GM23248 (cell line): ENCODE measurements around the gene CFL2. TPM values are rescaled to one million over a fixed set of nuclear protein-coding genes. Genes with fewer than 3 reads are reported as not detected.
A peak's percentile ranks its signal among the peaks of the same experiment; 100 is the strongest.

Experiments used
- DNase-seq: peaks from one replicate; pipeline ENCODE4 v3.0.0-alpha.2; 2015
- H2AFZ ChIP-seq: fragments of 200-600 bp; sonication (generic); 2 replicates; pipeline ENCODE4 v1.6.1; 2016; ENCODE audit warnings: antibody characterized with exemption
- H3F3A ChIP-seq: fragments of 200-600 bp; sonication (generic); 2 replicates; pipeline ENCODE4 v1.6.1; 2016; ENCODE audit warnings: mild to moderate bottlenecking, antibody characterized with exemption, mixed run types; ENCODE audit not compliant: insufficient read depth
- H3K27ac ChIP-seq: fragments of 200-600 bp; sonication (generic); 2 replicates; pipeline ENCODE4 v1.5.1; 2016; ENCODE audit warnings: mild to moderate bottlenecking
- H3K27me3 ChIP-seq: fragments of 200-600 bp; sonication (generic); replicated peaks from 2 replicates; pipeline ENCODE4 v1.6.1; 2016; ENCODE audit warnings: mild to moderate bottlenecking; ENCODE audit not compliant: insufficient read depth
- H3K36me3 ChIP-seq: fragments of 200-600 bp; sonication (generic); 2 replicates; pipeline ENCODE4 v1.6.1; 2016; ENCODE audit warnings: low read depth, mild to moderate bottlenecking
- H3K4me1 ChIP-seq: fragments of 200-600 bp; sonication (generic); 2 replicates; pipeline ENCODE4 v1.6.1; 2016; ENCODE audit warnings: mild to moderate bottlenecking; ENCODE audit not compliant: insufficient read depth
- H3K4me2 ChIP-seq: fragments of 200-600 bp; sonication (generic); one replicate; pipeline ENCODE4 v1.6.1; 2016; ENCODE audit warnings: mild to moderate bottlenecking; ENCODE audit not compliant: unreplicated experiment
- H3K4me3 ChIP-seq: fragments of 200-600 bp; sonication (generic); 2 replicates; pipeline ENCODE4 v1.5.1; 2016; ENCODE audit warnings: mild to moderate bottlenecking
- H3K79me2 ChIP-seq: fragments of 200-600 bp; sonication (generic); 2 replicates; pipeline ENCODE4 v1.6.1; 2016; ENCODE audit warnings: mild to moderate bottlenecking; ENCODE audit not compliant: insufficient read depth
- H3K9ac ChIP-seq: fragments of 200-600 bp; sonication (generic); 2 replicates; pipeline ENCODE4 v1.6.1; 2016; ENCODE audit warnings: mild to moderate bottlenecking
- H3K9me2 ChIP-seq: fragments of 200-600 bp; sonication (generic); 2 replicates; pipeline ENCODE4 v1.6.1; 2016; ENCODE audit warnings: mixed run types, mild to moderate bottlenecking, moderate library complexity; ENCODE audit not compliant: insufficient read depth
- H3K9me3 ChIP-seq: fragments of 200-600 bp; sonication (generic); one replicate; pipeline ENCODE4 v1.6.1; 2017; ENCODE audit warnings: low read depth
- H4K20me1 ChIP-seq: fragments of 200-600 bp; sonication (generic); 2 replicates; pipeline ENCODE4 v1.6.0; 2016; ENCODE audit not compliant: insufficient read depth
- EZH2 ChIP-seq: fragments of 200-600 bp; sonication (generic); IDR thresholded peaks from 2 replicates; pipeline ENCODE4 v1.6.1; 2018; ENCODE audit warnings: antibody characterized with exemption, mild to moderate bottlenecking; ENCODE audit not compliant: insufficient read depth, poor library complexity, severe bottlenecking
- EZH2phosphoT487 ChIP-seq: fragments of 200-600 bp; sonication (generic); IDR thresholded peaks from 2 replicates; pipeline ENCODE4 v1.6.1; 2018; ENCODE audit warnings: antibody characterized with exemption, moderate library complexity, mild to moderate bottlenecking, low read depth; ENCODE audit not compliant: insufficient read depth
- WGBS, 2 experiments: methylation state at CpG; one replicate each; pipeline ENCODE4 v1.1.6; 2015 to 2017; ENCODE audit warnings: low lambda C conversion rate in 2 of 2, low coverage in 1 of 2; ENCODE audit errors: missing lambda C conversion rate in 2 of 2; 5-methylcytosine and 5-hydroxymethylcytosine counted together
- in situ Hi-C: fragments of 300-500 bp; cut with MboI; formaldehyde crosslinking; loops from 2 replicates; pipeline ENCODE4 v1.15.0; 2020
- polyA plus RNA-seq: library from polyadenylated mRNA; unstranded; fragments of >200 nt; fragmentation: Nextera tagmentation; extraction: Ambion mirVana; gene quantifications from 2 replicates; pipeline ENCODE4 v1.2.1, GENCODE V29; 2016
- total RNA-seq: library from RNA; depleted of rRNA; stranded (reverse); fragments of >200 nt; shearing (Covaris generic); gene quantifications from 2 replicates; pipeline ENCODE4 v1.2.3, GENCODE V29; 2014

CFL2 gene
- total and polyA plus RNA-seq, 2 experiments from 2014 or later = 103 to 183 TPM

- no peak overlapping the region for H3K4me3 ChIP-seq
- no peaks in the 10 kb centered on the region for H3K27me3 ChIP-seq
- peaks cover 5% of the 10 kb centered on the region; the same call in 1 of the 2 replicates for H3K4me1 ChIP-seq
- no peak overlapping the region for H3K27ac ChIP-seq
- no peak overlapping the region for H3K4me2 ChIP-seq
- no peaks in the 10 kb centered on the region for H4K20me1 ChIP-seq
- TF ChIP-seq EZH2 (no peak), EZH2phosphoT487 (no peak)
- H3K79me2 ChIP-seq = no peaks in the 10 kb centered on the region
- no peak overlapping the region for H2AFZ ChIP-seq
- no peak overlapping the region for H3K9ac ChIP-seq
- no peaks in the 10 kb centered on the region for H3K36me3 ChIP-seq
- no peaks in the 10 kb centered on the region for H3K9me3 ChIP-seq
- H3F3A ChIP-seq = no peaks in the 10 kb centered on the region
- no peaks in the 10 kb centered on the region for H3K9me2 ChIP-seq
- DNase-seq = peak; percentile 54
- in situ Hi-C loops = no loop called here
These were observed 29.8 kb downstream of the CFL2 start for GRCh38 chr14:34684578-34684977.

GRCh38 chr14:34682787-34683321 is 31.5 kb downstream of the CFL2 start:
- Histone ChIP-seq H3K4me1 (peaks cover 13% of the 10 kb centered on the region), H3K4me2 (no peak overlapping the region), H4K20me1 (no peaks in the 10 kb centered on the region), H3K4me3 (no peak overlapping the region), H3K9ac (no peak overlapping the region), H3K36me3 (no peaks in the 10 kb centered on the region), H3K27ac (no peak overlapping the region), H2AFZ (peak overlapping the region; percentile 34; the same call in 1 of the 2 replicates), H3F3A (peaks cover 8% of the 10 kb centered on the region; the same call in 1 of the 2 replicates), H3K9me2 (no peaks in the 10 kb centered on the region), H3K9me3 (no peaks in the 10 kb centered on the region), H3K27me3 (no peaks in the 10 kb centered on the region), H3K79me2 (no peaks in the 10 kb centered on the region)
- WGBS, 2 experiments = 98 to 100% methylated on average over 2 of the region's 2 CpGs
- DNase-seq = no peak
- TF ChIP-seq EZH2phosphoT487 (no peak), EZH2 (no peak)
- in situ Hi-C loops = no loop called here

- TF ChIP-seq EZH2 (no peak), EZH2phosphoT487 (no peak)
- Histone ChIP-seq H3K9me2 (no peaks in the 10 kb centered on the region), H3K4me1 (peaks cover 21% of the 10 kb centered on the region), H3F3A (peaks cover 8% of the 10 kb centered on the region), H3K27ac (no peak overlapping the region), H3K36me3 (no peaks in the 10 kb centered on the region), H3K4me3 (no peak overlapping the region), H3K4me2 (no peak overlapping the region), H3K9ac (no peak overlapping the region), H4K20me1 (no peaks in the 10 kb centered on the region), H3K9me3 (no peaks in the 10 kb centered on the region), H2AFZ (no peak overlapping the region), H3K27me3 (no peaks in the 10 kb centered on the region), H3K79me2 (no peaks in the 10 kb centered on the region)
- 82 to 85% methylated on average over 8 of the region's 8 CpGs for WGBS, 2 experiments
- DNase-seq = no peak
- in situ Hi-C loops = no loop called here
These were observed 33.5 kb downstream of the CFL2 start for GRCh38 chr14:34680806-34681479.

- no peaks in the 10 kb centered on the region for H4K20me1 ChIP-seq
- peak overlapping the region; percentile 82 for H3K9ac ChIP-seq
- H3F3A ChIP-seq = peaks cover 8% of the 10 kb centered on the region
- H3K27me3 ChIP-seq = no peaks in the 10 kb centered on the region
- H3K4me3 ChIP-seq = no peak overlapping the region
- H2AFZ ChIP-seq = peak overlapping the region; percentile 64; the same call in 1 of the 2 replicates
- H3K9me3 ChIP-seq = no peaks in the 10 kb centered on the region
- H3K9me2 ChIP-seq = no peaks in the 10 kb centered on the region
- H3K4me1 ChIP-seq = peaks cover 21% of the 10 kb centered on the region
- H3K4me2 ChIP-seq = peak overlapping the region; percentile 82
- in situ Hi-C loops = no loop called here
- no peak for DNase-seq
- no peak for TF ChIP-seq EZH2
- TF ChIP-seq EZH2phosphoT487 = no peak
- H3K36me3 ChIP-seq = no peaks in the 10 kb centered on the region
- H3K79me2 ChIP-seq = no peaks in the 10 kb centered on the region
- 87 to 91% methylated on average over 8 of the region's 8 CpGs for WGBS, 2 experiments
- H3K27ac ChIP-seq = peak overlapping the region; percentile 91
These were observed 35.7 kb downstream of the CFL2 start for GRCh38 chr14:34678735-34679134.
